ENCODE data around the gene SRSF10. TPM values are rescaled to one million over a fixed set of nuclear protein-coding genes. Genes with fewer than 3 reads are reported as not detected.
"Not testable (repeated sequence)": the region's sequence is repeated elsewhere in the genome, so short reads cannot be mapped to it uniquely, and the experiment has no call there.

Gene SRSF10
- total and polyA plus RNA-seq, 3 donors from 2014 or later: 113 to 141 (median 124) TPM

DNA sequence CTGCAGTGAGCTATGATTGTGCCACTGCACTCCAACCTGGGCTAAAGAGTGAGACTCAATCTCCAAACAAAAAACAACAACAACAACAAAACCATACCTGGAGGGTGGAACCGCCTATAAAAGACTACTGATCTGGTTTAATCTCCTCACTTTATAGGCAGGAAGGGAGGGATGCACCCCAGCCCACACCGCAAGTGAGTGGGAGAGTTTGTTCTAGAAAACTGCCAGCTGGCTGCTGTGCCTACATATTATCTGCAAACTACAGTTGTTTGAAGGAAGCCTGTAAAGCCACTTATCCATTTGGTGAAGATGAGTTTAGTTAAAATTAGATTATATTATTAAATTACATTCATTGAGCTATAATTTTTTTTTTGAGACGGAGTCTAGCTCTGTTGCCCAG is 9.1 kb upstream of the SRSF10 start:
- WGBS, 2 donors: 52 to 67% methylated on average over 3 of the region's 3 CpGs
- DNase-seq: peak; percentile 44

GRCh38 chr1:23987038-23987437 is 6.9 kb upstream of the SRSF10 start:
- H3K9me3 ChIP-seq; DNase-seq; H3K36me3 ChIP-seq (ENCODE audit: low read depth, missing control alignments); intact Hi-C loops (cut with DNase I; ENCODE audit: low total_unique reads); H3K27ac ChIP-seq; H3K4me3 ChIP-seq; H3K27me3 ChIP-seq: not testable (repeated sequence)
- H3K4me1 ChIP-seq: peaks cover 12% of the 10 kb centered on the region
- WGBS, 2 donors: 98 to 100% methylated on average over 4 to 23 of the region's 23 CpGs

More for the DNA sequence above, 9.1 kb upstream of the SRSF10 start:
- Histone ChIP-seq H3K4me3 (no peak overlapping the region), H3K4me1 (peaks cover 9% of the 10 kb centered on the region), H3K27ac (no peak overlapping the region), H3K27me3 (no peaks in the 10 kb centered on the region), H3K36me3 (ENCODE audit: low read depth, missing control alignments) (no peaks in the 10 kb centered on the region), H3K9me3 (no peaks in the 10 kb centered on the region)
- TF ChIP-seq, protein P1, sequence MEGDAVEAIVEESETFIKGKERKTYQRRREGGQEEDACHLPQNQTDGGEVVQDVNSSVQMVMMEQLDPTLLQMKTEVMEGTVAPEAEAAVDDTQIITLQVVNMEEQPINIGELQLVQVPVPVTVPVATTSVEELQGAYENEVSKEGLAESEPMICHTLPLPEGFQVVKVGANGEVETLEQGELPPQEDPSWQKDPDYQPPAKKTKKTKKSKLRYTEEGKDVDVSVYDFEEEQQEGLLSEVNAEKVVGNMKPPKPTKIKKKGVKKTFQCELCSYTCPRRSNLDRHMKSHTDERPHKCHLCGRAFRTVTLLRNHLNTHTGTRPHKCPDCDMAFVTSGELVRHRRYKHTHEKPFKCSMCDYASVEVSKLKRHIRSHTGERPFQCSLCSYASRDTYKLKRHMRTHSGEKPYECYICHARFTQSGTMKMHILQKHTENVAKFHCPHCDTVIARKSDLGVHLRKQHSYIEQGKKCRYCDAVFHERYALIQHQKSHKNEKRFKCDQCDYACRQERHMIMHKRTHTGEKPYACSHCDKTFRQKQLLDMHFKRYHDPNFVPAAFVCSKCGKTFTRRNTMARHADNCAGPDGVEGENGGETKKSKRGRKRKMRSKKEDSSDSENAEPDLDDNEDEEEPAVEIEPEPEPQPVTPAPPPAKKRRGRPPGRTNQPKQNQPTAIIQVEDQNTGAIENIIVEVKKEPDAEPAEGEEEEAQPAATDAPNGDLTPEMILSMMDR (IDR thresholded peaks at IDR 0.05): no peak
- no peak for TF ChIP-seq POLR2A (IDR thresholded peaks at IDR 0.05)
- intact Hi-C loops (cut with DNase I; ENCODE audit: low total_unique reads): no loop called here

DNA sequence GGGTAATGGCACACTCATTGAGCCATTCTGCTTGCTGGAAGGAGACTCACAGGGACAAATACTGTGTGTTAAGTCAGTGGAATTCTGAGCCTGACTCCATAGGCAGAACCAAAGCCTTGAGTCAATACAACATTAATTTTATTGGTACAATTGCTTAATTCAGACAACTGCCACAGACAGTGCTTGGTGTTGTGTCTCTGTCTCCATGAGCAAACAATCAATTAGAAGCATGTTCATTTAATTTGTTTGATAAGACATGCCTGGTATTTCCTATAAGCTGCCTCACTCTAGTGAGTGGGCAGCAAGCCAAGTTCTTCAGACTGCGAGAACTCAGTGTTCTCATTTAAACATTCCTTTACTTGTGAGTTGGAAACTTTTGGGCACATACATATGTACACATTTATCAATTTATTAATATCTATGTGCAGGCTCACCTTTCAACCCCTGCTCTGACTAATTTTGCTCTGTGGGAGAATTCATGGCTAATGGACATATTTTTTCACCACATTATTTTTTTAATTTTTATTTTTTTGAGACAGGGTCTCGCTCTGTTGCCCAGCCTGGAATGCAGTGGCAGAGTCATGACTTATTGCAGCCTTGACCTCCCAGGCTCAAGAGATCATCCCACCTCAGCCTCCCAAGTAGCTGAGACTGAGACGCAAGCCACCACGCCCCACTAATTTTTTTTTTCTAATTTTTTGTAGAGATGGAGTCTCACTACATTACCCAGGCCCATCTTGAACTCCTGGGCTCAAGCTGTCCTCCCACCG is 4.5 kb upstream of the SRSF10 start:
- DNase-seq: peak; percentile 61
- peak overlapping the region in 1 of 2 donors; percentile 48 for H3K27ac ChIP-seq
- peaks cover 17% of the 10 kb centered on the region for H3K4me1 ChIP-seq
- no peaks in the 10 kb centered on the region for H3K27me3 ChIP-seq
- H3K36me3 ChIP-seq (ENCODE audit: low read depth, missing control alignments): no peaks in the 10 kb centered on the region
- WGBS, 2 donors: 35 to 57% methylated on average over 5 of the region's 5 CpGs
- H3K4me3 ChIP-seq: no peak overlapping the region
- intact Hi-C loops (cut with DNase I; ENCODE audit: low total_unique reads): no loop called here
- TF ChIP-seq, protein P1 (IDR thresholded peaks at IDR 0.05): no peak
- no peak for TF ChIP-seq POLR2A (IDR thresholded peaks at IDR 0.05)
- no peaks in the 10 kb centered on the region for H3K9me3 ChIP-seq

DNA sequence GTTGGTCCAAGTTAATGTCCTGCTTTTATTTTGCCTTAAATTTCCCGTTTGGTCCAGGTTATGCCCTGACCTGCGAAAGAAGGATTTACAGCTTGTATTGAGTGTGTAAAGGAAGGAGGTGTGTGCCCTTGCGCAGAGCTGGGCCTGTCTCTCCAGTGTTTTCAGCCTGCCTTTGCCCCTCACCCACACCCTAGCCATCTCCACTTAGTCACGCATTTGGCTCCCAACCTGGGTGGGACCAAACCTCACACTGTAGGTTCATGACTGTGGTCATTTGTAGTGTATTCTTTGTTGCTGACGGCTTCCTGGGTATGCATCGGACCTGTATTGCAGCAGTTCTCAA is 572 bp upstream of the SRSF10 start:
- no peak for DNase-seq
- 31 to 32% methylated on average over 6 of the region's 6 CpGs for WGBS, 2 donors

DNA sequence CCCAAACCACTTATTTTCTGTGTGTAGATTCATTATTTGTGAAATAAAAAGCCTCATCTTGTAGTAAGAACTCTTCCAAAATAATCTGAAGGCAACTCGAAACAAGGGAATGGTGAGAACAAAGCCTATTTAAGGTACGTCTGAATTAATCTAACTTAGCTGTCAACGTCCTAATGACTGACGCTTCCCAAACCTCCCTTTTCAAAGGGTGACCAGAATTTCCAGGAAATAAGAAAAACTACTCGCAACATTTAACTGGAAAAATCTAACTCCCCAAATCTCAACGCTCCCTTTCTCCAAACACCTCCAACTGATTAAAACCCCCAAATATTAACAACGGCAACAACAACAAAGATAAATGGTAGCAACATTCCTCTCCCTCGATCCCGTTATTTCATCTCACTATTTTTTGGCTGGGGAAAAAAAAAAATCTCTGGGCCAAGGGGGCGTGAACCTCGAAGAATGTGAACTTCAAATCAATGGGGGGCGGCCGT is 693 bp downstream of the SRSF10 start:
- peaks cover 36% of the 10 kb centered on the region for H3K4me1 ChIP-seq
- WGBS, 2 donors: 0% methylated on average over 13 of the region's 13 CpGs

More for the DNA sequence above, 572 bp upstream of the SRSF10 start:
- Histone ChIP-seq H3K27me3 (no peaks in the 10 kb centered on the region), H3K4me1 (peaks cover 42% of the 10 kb centered on the region), H3K4me3 (peak overlapping the region; percentile 85 to 100), H3K9me3 (no peaks in the 10 kb centered on the region), H3K36me3 (ENCODE audit: low read depth, missing control alignments) (no peaks in the 10 kb centered on the region), H3K27ac (peak overlapping the region; percentile 94 to 100)
- intact Hi-C loops (cut with DNase I; ENCODE audit: low total_unique reads): no loop called here
- no peak for TF ChIP-seq POLR2A (IDR thresholded peaks at IDR 0.05)
- TF ChIP-seq, protein P1 (IDR thresholded peaks at IDR 0.05): no peak

More for the DNA sequence above, 693 bp downstream of the SRSF10 start:
- H3K9me3 ChIP-seq: no peaks in the 10 kb centered on the region
- DNase-seq: no peak
- H3K27ac ChIP-seq: peak overlapping the region; percentile 94 to 100
- TF ChIP-seq, protein P1 (IDR thresholded peaks at IDR 0.05): no peak
- TF ChIP-seq POLR2A (IDR thresholded peaks at IDR 0.05): no peak
- intact Hi-C loops (cut with DNase I; ENCODE audit: low total_unique reads): loop anchor here (10.0 kb wide), 1 partner anchor 45 kb away; no protein-coding TSS in a partner anchor
- H3K4me3 ChIP-seq: peak overlapping the region; percentile 85 to 100
- no peaks in the 10 kb centered on the region for H3K36me3 ChIP-seq (ENCODE audit: low read depth, missing control alignments)
- H3K27me3 ChIP-seq: no peaks in the 10 kb centered on the region
